IMR-90 (cell line): ENCODE results near the gene HNRNPH1. TPM values are rescaled to one million over a fixed set of nuclear protein-coding genes. Genes with fewer than 3 reads are reported as not detected.

ENCODE experiments used
- ATAC-seq: fragments of 200-7000 bp; cut with Tn5 transposase; 2 replicates; pipeline ENCODE4 v1.9.1; 2020; ENCODE audit warnings: low read depth, mild to moderate bottlenecking, moderate library complexity
- BruUV-seq: library from RNA; stranded (reverse); fragments of 400-500 nt; replicated peaks from 2 replicates; lab custom pipeline; 2021; lab: Mats Ljungman, UMichigan
- CTCF ChIA-PET: fragments of 300-600 bp; formaldehyde crosslinking; extraction: SDS; loops from one replicate; lab custom pipeline; 2021; ENCODE audit warnings: antibody characterized with exemption; lab: Yijun Ruan, JAX
- POLR2A ChIA-PET: fragments of 300-600 bp; sonication (Branson Sonifier 250); formaldehyde crosslinking; loops from one replicate; lab custom pipeline; 2022; ENCODE audit warnings: antibody characterized with exemption; ENCODE audit not compliant: unreplicated experiment; lab: Charles Lee
- DNase-seq: peaks from one replicate; pipeline ENCODE4 v3.0.0; 2013
- H2AFZ ChIP-seq: replicated peaks from 2 replicates; pipeline ENCODE3; 2013; ENCODE audit warnings: low read length, mild to moderate bottlenecking; ENCODE audit not compliant: poor library complexity
- H2AK5ac ChIP-seq: 2 replicates; pipeline ENCODE4 v1.6.1; 2013; ENCODE audit warnings: low read depth, low read length, inconsistent platforms
- H2AK9ac ChIP-seq: replicated peaks from 2 replicates; pipeline ENCODE3; 2013; ENCODE audit warnings: mild to moderate bottlenecking, low read depth, low read length, moderate library complexity; ENCODE audit not compliant: poor library complexity
- H2BK120ac ChIP-seq: 2 replicates; pipeline ENCODE4 v1.6.1; 2013; ENCODE audit warnings: low read depth, low read length, inconsistent platforms
- H2BK15ac ChIP-seq: 3 replicates; pipeline ENCODE4 v1.6.1; 2013; ENCODE audit warnings: low read depth, low read length, inconsistent platforms
- H2BK20ac ChIP-seq: 2 replicates; pipeline ENCODE4 v1.6.1; 2013; ENCODE audit warnings: low read depth, mild to moderate bottlenecking, inconsistent platforms, low read length, moderate library complexity
- H2BK5ac ChIP-seq: 2 replicates; pipeline ENCODE4 v1.6.1; 2013; ENCODE audit warnings: mild to moderate bottlenecking, low read depth, low read length, inconsistent platforms; ENCODE audit not compliant: poor library complexity, severe bottlenecking
- H3K14ac ChIP-seq: replicated peaks from 2 replicates; pipeline ENCODE4 v1.6.1; 2013; ENCODE audit warnings: low read depth, low read length, inconsistent platforms
- H3K18ac ChIP-seq: 2 replicates; pipeline ENCODE4 v1.6.1; 2013; ENCODE audit warnings: low read depth, low read length, control low read depth
- H3K23ac ChIP-seq: 2 replicates; pipeline ENCODE4 v1.6.1; 2013; ENCODE audit warnings: low read depth, low read length, inconsistent platforms
- H3K27ac ChIP-seq: 2 replicates; pipeline ENCODE4 v1.5.1; 2013; ENCODE audit warnings: mild to moderate bottlenecking, control low read depth, low read length; ENCODE audit not compliant: insufficient read depth
- H3K27me3 ChIP-seq: 2 replicates; pipeline ENCODE4 v1.6.1; 2013; ENCODE audit warnings: low read length; ENCODE audit not compliant: control insufficient read depth, insufficient read depth
- H3K36me3 ChIP-seq: 2 replicates; pipeline ENCODE4 v1.6.1; 2013; ENCODE audit warnings: low read length, mixed read lengths; ENCODE audit not compliant: control insufficient read depth, insufficient read depth
- H3K4ac ChIP-seq: 2 replicates; pipeline ENCODE4 v1.6.1; 2013; ENCODE audit warnings: low read depth, low read length, inconsistent platforms
- H3K4me1 ChIP-seq: 2 replicates; pipeline ENCODE4 v1.6.1; 2013; ENCODE audit warnings: low read length, mixed read lengths; ENCODE audit not compliant: control insufficient read depth, insufficient read depth
- H3K4me2 ChIP-seq: 2 replicates; pipeline ENCODE4 v1.6.1; 2013; ENCODE audit warnings: low read depth, mild to moderate bottlenecking, control low read depth, low read length, moderate library complexity
- H3K4me3 ChIP-seq: 2 replicates; pipeline ENCODE4 v1.5.1; 2013; ENCODE audit warnings: low read depth, mild to moderate bottlenecking, control low read depth, low read length, moderate library complexity; ENCODE audit not compliant: insufficient read depth
- H3K56ac ChIP-seq: 2 replicates; pipeline ENCODE4 v1.6.1; 2013; ENCODE audit warnings: low read length, inconsistent platforms; ENCODE audit not compliant: insufficient read depth; ENCODE audit errors: extremely low read depth
- H3K79me1 ChIP-seq, 2 experiments: 2 replicates each; pipeline ENCODE4 v1.6.1; 2013; ENCODE audit warnings: low read length in 2 of 2, inconsistent platforms in 1 of 2, low read depth in 1 of 2
- H3K9ac ChIP-seq: 2 replicates; pipeline ENCODE4 v1.6.1; 2013; ENCODE audit warnings: low read depth, low read length, control low read depth
- H3K9me1 ChIP-seq: 2 replicates; pipeline ENCODE4 v1.6.1; 2013; ENCODE audit warnings: low read length, inconsistent platforms; ENCODE audit not compliant: insufficient read depth
- H3K9me3 ChIP-seq: 2 replicates; pipeline ENCODE4 v1.6.1; 2013; ENCODE audit warnings: low read length; ENCODE audit not compliant: control insufficient read depth, insufficient read depth
- H4K20me1 ChIP-seq: 2 replicates; pipeline ENCODE4 v1.6.1; 2013; ENCODE audit warnings: low read length, inconsistent platforms; ENCODE audit not compliant: insufficient read depth
- H4K5ac ChIP-seq: 2 replicates; pipeline ENCODE4 v1.6.1; 2013; ENCODE audit warnings: mild to moderate bottlenecking, low read depth, low read length, control low read depth
- H4K8ac ChIP-seq, 2 experiments: 2 replicates each; pipeline ENCODE4 v1.6.1; 2013; ENCODE audit warnings: low read depth in 2 of 2, low read length in 2 of 2, control low read depth in 1 of 2, inconsistent platforms in 1 of 2
- H4K91ac ChIP-seq: 2 replicates; pipeline ENCODE4 v1.6.1; 2013; ENCODE audit warnings: low read depth, low read length, inconsistent platforms; ENCODE audit not compliant: insufficient read depth
- BHLHE40 ChIP-seq: fragments of 150-350 bp; IDR thresholded peaks from 2 replicates; pipeline ENCODE4 v1.6.1; 2016; ENCODE audit warnings: mild to moderate bottlenecking, low read depth, low read length
- CHD1 ChIP-seq: IDR thresholded peaks from 2 replicates; pipeline ENCODE4 v1.6.1; 2012; ENCODE audit warnings: low read depth, low read length, improper control_type of control experiment
- ELK1 ChIP-seq: fragments of 150-350 bp; IDR thresholded peaks from 2 replicates; pipeline ENCODE4 v1.6.1; 2016; ENCODE audit warnings: low read depth, mild to moderate bottlenecking, low read length, moderate library complexity, borderline replicate concordance
- FOS ChIP-seq: fragments of 150-350 bp; IDR thresholded peaks from 2 replicates; pipeline ENCODE4 v1.6.1; 2016; ENCODE audit warnings: low read depth, low read length
- MAFK ChIP-seq: IDR thresholded peaks from 2 replicates; pipeline ENCODE4 v1.6.1; 2012; ENCODE audit warnings: low read depth, low read length, improper control_type of control experiment
- MAZ ChIP-seq: IDR thresholded peaks from 2 replicates; pipeline ENCODE4 v1.6.1; 2012; ENCODE audit warnings: low read depth, mild to moderate bottlenecking, low read length, improper control_type of control experiment, moderate library complexity, borderline replicate concordance
- MXI1 ChIP-seq: IDR thresholded peaks from 2 replicates; pipeline ENCODE4 v1.6.1; 2012; ENCODE audit warnings: low read depth, mild to moderate bottlenecking, low read length, moderate library complexity, borderline replicate concordance
- NFE2L2 ChIP-seq: fragments of 150-350 bp; IDR thresholded peaks from 2 replicates; pipeline ENCODE4 v1.6.1; 2016; ENCODE audit warnings: low read depth, mild to moderate bottlenecking, low read length
- POLR2A ChIP-seq: IDR thresholded peaks from 2 replicates; pipeline ENCODE4 v1.6.1; 2012; ENCODE audit warnings: mild to moderate bottlenecking, low read depth, low read length
- RAD21 ChIP-seq: IDR thresholded peaks from 2 replicates; pipeline ENCODE4 v1.6.1; 2012; ENCODE audit warnings: low read length, improper control_type of control experiment
- RCOR1 ChIP-seq: IDR thresholded peaks from 2 replicates; pipeline ENCODE4 v1.6.1; 2012; ENCODE audit warnings: mild to moderate bottlenecking, low read length, improper control_type of control experiment; ENCODE audit not compliant: insufficient replicate concordance
- RFX5 ChIP-seq: IDR thresholded peaks from 2 replicates; pipeline ENCODE4 v1.8.0; 2012; ENCODE audit warnings: low read depth, mild to moderate bottlenecking, low read length, moderate library complexity
- SMC3 ChIP-seq: fragments of 150-350 bp; IDR thresholded peaks from 2 replicates; pipeline ENCODE4 v1.6.1; 2016; ENCODE audit warnings: low read depth, mild to moderate bottlenecking, antibody characterized with exemption, low read length, moderate library complexity
- WGBS, 2 experiments: methylation state at CpG; one replicate each; pipeline versions ENCODE4 v1.1.5 to v1.1.7; 2013; ENCODE audit warnings: missing lambda C conversion rate in 2 of 2; ENCODE audit not compliant: insufficient read length in 1 of 2; ENCODE audit errors: extremely low coverage in 2 of 2; 5-methylcytosine and 5-hydroxymethylcytosine counted together
- dilution Hi-C: fragments of 300-500 bp; cut with HindIII; formaldehyde crosslinking; loops from one replicate; pipeline ENCODE4 v1.14.3; 2018; ENCODE audit warnings: low sequenced_read_pairs; ENCODE audit not compliant: unreplicated experiment
- in situ Hi-C: fragments of 300-500 bp; cut with MboI; formaldehyde crosslinking; loops from 3 replicates; pipeline ENCODE4 v1.14.3; 2019; ENCODE audit warnings: low sequenced_read_pairs, inconsistent platforms, mixed read lengths
- intact Hi-C: fragments of 100-400 bp; cut with micrococcal nuclease; formaldehyde crosslinking; loops from 2 replicates; pipeline ENCODE4 v1.10.0; 2022
- polyA plus RNA-seq, 3 experiments: library from polyadenylated mRNA; depleted of rRNA; stranded (reverse); fragments of >200 nt; gene quantifications; 2 replicates each; pipeline ENCODE4 v1.2.3, GENCODE V29; 2012; ENCODE audit warnings: low replicate concordance in 1 of 3
- total RNA-seq: library from RNA; depleted of rRNA; stranded (reverse); fragments of >200 nt; gene quantifications from 2 replicates; pipeline ENCODE4 v1.2.3, GENCODE V29; 2012
- TF ChIP-seq, protein P1 (sequence below): fragments of 150-350 bp; IDR thresholded peaks from 2 replicates; pipeline ENCODE4 v1.6.1; 2017; ENCODE audit warnings: mild to moderate bottlenecking, antibody characterized with exemption, low read length, low read depth
- TF ChIP-seq, protein P2 (sequence below): conservative IDR thresholded peaks from 2 replicates; pipeline ENCODE4 v1.5.1; 2012; ENCODE audit warnings: mild to moderate bottlenecking, low read depth, low read length, improper control_type of control experiment

The HNRNPH1 gene
- total and polyA plus RNA-seq, 2 of the 4 experiments (the other 2 are of a cell fraction): 288 to 300 TPM

DNA sequence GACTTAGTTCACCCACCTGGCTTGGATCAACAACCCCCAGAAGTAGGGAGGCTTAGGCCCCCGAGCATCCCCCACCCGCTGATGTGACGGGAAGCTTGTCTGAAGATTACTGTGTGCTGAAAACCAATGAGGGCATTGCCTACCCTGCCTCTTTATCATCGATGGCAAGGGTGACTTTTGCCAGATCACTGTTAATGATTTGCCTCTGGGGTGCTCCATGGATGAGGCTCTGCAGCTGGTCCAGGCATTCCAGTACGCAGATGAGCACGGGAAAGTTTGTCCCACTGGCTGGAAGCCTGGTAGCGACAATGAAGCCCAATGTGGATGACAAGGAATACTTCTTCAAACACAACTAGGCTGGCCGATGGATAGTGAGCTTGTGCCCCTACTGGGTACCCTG, 51.1 kb downstream of the HNRNPH1 start:
- Histone ChIP-seq H3K79me1 (peaks cover 0 to 11% of the 10 kb centered on the region in 2 experiments; a peak in 2 of 4 replicates), H4K8ac (no peak overlapping the region), H3K9ac (no peak overlapping the region), H3K56ac (no peak overlapping the region), H4K91ac (no peak overlapping the region), H3K23ac (no peak overlapping the region), H3K4me2 (no peak overlapping the region), H2BK5ac (no peak overlapping the region), H4K20me1 (no peaks in the 10 kb centered on the region), H3K27me3 (no peaks in the 10 kb centered on the region), H3K9me1 (peaks cover 9% of the 10 kb centered on the region; the same call in 1 of the 2 replicates), H2AK5ac (no peak overlapping the region), H2AFZ (no peak overlapping the region), H2AK9ac (no peak overlapping the region), H2BK15ac (no peak overlapping the region), H2BK20ac (no peak overlapping the region), H3K27ac (no peak overlapping the region), H3K4me1 (peaks cover 2% of the 10 kb centered on the region; the same call in 1 of the 2 replicates), H3K36me3 (peaks cover 35% of the 10 kb centered on the region), H3K9me3 (no peaks in the 10 kb centered on the region), H2BK120ac (no peak overlapping the region), H3K18ac (no peak overlapping the region), H3K14ac (no peak overlapping the region), H3K4me3 (no peak overlapping the region), H3K4ac (no peak overlapping the region), H4K5ac (no peak overlapping the region)
- ATAC-seq: no peak
- in situ Hi-C loops (no loop called here), dilution Hi-C loops (no loop called here), intact Hi-C loops (no loop called here)
- ChIA-PET POLR2A (interaction anchor here (0.6 kb wide), 1 partner anchor 14 kb away, joined by 7 read pairs; no protein-coding TSS in a partner anchor), CTCF (no interaction called here)
- no CpG with 5 or more reads among the region's 8 CpGs for WGBS, 2 experiments
- TF ChIP-seq SMC3 (no peak), MAZ (no peak), CHD1 (no peak), RCOR1 (no peak), FOS (no peak), RAD21 (no peak), MXI1 (no peak), RFX5 (no peak), MAFK (no peak), POLR2A (no peak), ELK1 (no peak), NFE2L2 (no peak), BHLHE40 (no peak)
- TF ChIP-seq, protein P1, sequence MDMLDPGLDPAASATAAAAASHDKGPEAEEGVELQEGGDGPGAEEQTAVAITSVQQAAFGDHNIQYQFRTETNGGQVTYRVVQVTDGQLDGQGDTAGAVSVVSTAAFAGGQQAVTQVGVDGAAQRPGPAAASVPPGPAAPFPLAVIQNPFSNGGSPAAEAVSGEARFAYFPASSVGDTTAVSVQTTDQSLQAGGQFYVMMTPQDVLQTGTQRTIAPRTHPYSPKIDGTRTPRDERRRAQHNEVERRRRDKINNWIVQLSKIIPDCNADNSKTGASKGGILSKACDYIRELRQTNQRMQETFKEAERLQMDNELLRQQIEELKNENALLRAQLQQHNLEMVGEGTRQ: no peak
- TF ChIP-seq, protein P2, sequence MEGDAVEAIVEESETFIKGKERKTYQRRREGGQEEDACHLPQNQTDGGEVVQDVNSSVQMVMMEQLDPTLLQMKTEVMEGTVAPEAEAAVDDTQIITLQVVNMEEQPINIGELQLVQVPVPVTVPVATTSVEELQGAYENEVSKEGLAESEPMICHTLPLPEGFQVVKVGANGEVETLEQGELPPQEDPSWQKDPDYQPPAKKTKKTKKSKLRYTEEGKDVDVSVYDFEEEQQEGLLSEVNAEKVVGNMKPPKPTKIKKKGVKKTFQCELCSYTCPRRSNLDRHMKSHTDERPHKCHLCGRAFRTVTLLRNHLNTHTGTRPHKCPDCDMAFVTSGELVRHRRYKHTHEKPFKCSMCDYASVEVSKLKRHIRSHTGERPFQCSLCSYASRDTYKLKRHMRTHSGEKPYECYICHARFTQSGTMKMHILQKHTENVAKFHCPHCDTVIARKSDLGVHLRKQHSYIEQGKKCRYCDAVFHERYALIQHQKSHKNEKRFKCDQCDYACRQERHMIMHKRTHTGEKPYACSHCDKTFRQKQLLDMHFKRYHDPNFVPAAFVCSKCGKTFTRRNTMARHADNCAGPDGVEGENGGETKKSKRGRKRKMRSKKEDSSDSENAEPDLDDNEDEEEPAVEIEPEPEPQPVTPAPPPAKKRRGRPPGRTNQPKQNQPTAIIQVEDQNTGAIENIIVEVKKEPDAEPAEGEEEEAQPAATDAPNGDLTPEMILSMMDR: no peak
- no peak for DNase-seq
- BruUV-seq: no TSS peak
